ENCODE data around the gene RABL6.

DNA sequence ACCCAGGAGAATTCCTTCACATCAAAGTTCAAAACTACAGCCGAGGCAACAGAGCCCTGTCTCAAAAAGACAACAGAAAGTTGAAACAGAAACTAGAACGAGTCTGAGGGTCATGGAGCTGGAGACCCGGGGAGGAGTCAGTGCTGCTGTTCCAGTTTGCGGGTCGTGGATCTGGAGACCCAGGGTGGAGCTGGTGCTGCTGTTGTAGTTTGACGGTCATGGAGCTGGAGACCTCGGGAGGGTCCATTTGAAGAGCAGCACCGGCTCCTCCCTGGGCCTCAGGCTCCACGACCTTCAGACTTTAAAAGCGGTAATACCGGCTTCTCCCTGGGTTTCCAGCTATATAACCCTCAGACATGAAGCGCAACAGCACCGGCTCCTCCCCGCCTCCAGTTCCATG is 30.4 kb upstream of the RABL6 start:
- TF ChIP-seq, protein P1, sequence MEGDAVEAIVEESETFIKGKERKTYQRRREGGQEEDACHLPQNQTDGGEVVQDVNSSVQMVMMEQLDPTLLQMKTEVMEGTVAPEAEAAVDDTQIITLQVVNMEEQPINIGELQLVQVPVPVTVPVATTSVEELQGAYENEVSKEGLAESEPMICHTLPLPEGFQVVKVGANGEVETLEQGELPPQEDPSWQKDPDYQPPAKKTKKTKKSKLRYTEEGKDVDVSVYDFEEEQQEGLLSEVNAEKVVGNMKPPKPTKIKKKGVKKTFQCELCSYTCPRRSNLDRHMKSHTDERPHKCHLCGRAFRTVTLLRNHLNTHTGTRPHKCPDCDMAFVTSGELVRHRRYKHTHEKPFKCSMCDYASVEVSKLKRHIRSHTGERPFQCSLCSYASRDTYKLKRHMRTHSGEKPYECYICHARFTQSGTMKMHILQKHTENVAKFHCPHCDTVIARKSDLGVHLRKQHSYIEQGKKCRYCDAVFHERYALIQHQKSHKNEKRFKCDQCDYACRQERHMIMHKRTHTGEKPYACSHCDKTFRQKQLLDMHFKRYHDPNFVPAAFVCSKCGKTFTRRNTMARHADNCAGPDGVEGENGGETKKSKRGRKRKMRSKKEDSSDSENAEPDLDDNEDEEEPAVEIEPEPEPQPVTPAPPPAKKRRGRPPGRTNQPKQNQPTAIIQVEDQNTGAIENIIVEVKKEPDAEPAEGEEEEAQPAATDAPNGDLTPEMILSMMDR (IDR thresholded peaks at IDR 0.05; ENCODE audit: insufficient read depth, low read depth, low read length), result no peak
- no peak for TF ChIP-seq EZH2 (IDR thresholded peaks at IDR 0.05; ENCODE audit: insufficient read depth, low read length)
